ENCODE results near the gene BNIP3.

The BNIP3 gene

DNA sequence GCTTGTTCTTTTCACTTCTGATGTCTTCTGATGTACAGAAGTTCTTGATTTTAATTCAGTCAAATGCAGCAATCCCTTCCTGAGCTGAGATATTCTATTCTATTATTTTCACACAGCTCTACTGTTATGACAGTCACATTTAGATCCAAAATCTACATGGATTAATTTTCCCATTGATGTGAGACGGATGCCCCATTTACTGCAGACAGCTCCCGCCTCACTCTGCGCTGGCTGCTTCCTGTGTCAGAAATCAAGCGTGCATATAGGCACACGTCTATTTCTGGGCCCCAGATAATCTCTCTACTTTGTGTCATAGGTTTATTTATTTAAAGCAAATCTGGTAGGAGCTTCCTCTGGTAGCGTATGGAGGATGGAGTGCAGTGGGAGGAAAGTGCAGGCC lies 6.7 kb downstream of the BNIP3 start:
- H3K36me3 Mint-ChIP-seq = peaks cover 100% of the 10 kb centered on the region

DNA sequence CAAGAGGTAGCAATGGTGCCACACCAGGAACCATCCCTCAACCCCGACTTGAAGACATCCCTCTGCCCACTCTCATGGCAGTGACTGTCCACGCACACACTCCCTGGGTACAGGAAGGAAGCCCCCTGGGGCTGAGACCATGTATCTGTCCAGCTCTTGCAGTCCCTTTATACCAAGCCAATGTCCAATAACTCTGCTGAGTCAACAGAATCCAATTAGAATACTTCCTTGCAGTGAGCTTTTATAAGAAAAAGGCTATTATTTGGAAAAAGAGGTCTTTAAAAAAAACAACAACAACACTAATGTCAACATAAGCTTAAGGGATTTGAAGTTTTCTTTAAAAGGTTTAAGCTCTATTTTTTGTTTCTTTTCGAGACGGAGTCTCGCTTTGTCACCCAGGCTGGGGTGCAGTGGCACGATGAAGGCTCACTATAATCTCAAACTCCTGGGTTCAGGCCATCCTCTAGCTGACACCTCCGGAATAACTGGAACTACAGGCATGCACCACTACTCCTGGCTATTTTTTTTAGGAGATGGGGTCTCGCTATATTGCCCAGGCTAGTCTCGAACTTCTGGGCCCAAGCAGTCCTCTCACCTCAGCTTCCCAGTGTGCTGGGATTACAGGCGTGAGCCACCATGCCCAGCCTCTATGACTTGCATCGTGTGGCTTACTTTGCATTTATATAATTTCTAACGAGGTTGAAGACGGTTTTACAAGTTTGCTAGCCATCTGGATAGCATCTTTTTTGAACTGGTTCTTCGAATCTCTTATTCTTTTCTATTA lies 7.5 kb downstream of the BNIP3 start:
- H3K36me3 Mint-ChIP-seq = peaks cover 100% of the 10 kb centered on the region
- peaks cover 87% of the 10 kb centered on the region for H3K4me1 Mint-ChIP-seq
- DNase-seq (ENCODE audit: low spot score in 2 of 2) (no peak), ATAC-seq (no peak)
- peak overlapping the region; percentile 85 for H3K27ac Mint-ChIP-seq
- H3K4me3 Mint-ChIP-seq = peak overlapping the region; percentile 67
- H3K9me3 Mint-ChIP-seq = no peaks in the 10 kb centered on the region

More for the DNA sequence above, 6.7 kb downstream of the BNIP3 start:
- peak overlapping the region; percentile 56 for H3K27ac Mint-ChIP-seq
- peak overlapping the region; percentile 67 for H3K4me3 Mint-ChIP-seq
- DNase-seq (ENCODE audit: low spot score in 2 of 2) (no peak), ATAC-seq (no peak)
- H3K9me3 Mint-ChIP-seq = no peaks in the 10 kb centered on the region
- peaks cover 95% of the 10 kb centered on the region for H3K4me1 Mint-ChIP-seq

DNA sequence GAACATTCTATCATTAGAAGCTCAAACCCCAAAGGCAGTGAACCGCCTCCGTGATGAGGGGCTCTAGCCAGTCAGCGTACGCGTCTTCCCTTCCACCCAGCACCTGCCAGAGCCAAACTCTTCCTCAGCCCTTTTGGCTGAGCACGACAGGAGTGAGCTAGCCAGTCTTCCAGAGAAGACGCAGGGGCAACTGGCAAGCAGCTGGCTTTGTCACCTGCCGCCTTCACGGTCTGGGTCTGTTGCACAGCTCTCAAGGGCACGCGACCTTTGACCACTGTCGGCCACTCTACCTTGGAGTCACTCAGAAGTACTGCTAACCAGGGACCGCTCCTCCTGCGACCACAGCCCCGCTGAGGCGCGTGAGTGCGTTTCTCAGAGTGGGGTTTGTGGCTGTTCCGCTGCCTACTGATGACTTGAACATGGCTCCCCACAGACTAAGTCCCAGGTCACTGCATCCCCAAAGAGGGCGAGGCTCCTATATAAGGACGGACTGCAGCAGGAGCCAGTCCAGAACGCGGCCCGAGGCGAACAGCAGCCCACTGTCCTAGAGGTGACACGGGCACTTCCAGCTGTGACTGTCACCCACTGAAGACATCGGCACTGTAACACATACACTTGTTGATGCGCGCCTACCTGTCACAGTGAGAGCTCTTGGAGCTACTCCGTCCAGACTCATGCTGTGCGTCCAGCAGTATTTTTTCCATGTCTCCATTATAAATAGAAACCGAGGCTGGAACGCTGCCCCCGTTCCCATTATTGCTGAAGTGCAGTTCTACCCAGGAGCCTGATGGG lies 8.4 kb downstream of the BNIP3 start:
- peak overlapping the region; percentile 85 for H3K27ac Mint-ChIP-seq
- DNase-seq (ENCODE audit: low spot score in 2 of 2) = no peak
- peak overlapping the region; percentile 67 for H3K4me3 Mint-ChIP-seq
- H3K36me3 Mint-ChIP-seq = peaks cover 100% of the 10 kb centered on the region
- H3K9me3 Mint-ChIP-seq = no peaks in the 10 kb centered on the region
- peaks cover 78% of the 10 kb centered on the region for H3K4me1 Mint-ChIP-seq
- ATAC-seq = peak; percentile 33

DNA sequence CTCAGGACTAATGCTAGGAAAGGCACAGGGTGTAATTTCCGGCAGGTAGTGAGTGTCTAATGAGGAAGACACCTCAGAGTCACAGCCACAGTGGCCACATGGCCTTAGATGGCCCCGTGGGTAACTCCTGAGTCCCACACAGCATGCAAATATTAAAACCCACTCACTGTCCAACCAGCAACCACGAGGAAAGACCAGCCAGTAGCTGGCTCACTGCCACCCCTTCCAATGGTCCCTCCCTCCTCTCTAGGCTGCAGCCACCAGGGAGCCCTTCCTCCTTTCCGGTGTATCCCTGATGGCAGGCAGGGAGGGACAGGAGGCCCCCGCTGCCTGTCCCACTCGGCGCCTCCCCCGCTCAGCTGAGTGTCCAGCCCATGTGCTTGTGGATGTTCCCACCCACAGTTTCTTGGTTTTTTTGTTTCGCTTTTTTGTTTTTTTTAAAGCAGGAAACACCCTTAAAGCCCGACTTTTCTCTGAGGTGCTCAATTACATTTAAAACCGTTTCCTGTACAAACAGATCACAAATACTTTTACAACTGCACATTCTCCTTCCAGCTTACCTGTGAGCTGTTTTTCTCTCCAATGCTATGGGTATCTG lies 9.2 kb downstream of the BNIP3 start:
- Mint-ChIP-seq H3K4me3 (peak overlapping the region; percentile 67), H3K9me3 (no peaks in the 10 kb centered on the region), H3K4me1 (peaks cover 70% of the 10 kb centered on the region), H3K36me3 (peaks cover 98% of the 10 kb centered on the region), H3K27ac (peak overlapping the region; percentile 85)
- ATAC-seq = peak; percentile 76
- DNase-seq (ENCODE audit: low spot score in 2 of 2) = no peak

DNA sequence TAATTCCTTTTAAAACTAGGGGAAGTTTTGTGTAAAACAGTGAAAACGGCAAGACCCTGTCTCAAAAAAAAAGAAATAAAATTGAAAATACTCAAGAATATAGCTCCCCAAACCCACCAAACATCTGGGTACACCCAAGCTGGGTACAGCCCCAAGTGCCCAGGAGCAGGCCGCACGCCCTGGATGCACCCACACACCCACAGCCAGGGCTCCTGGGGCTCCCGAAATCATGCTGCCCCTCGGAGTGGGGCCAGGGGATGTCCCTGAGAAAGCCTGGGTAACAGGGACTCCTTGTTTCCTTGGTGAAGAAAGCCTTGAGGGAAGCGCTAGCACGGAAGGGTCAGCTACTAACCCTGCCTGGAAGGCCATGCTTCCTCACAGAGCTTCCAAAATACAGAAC lies 10.1 kb downstream of the BNIP3 start:
- ATAC-seq (no peak), DNase-seq (ENCODE audit: low spot score in 2 of 2) (no peak)
- no peak overlapping the region for H3K4me3 Mint-ChIP-seq
- H3K36me3 Mint-ChIP-seq = peaks cover 98% of the 10 kb centered on the region
- peak overlapping the region; percentile 85 for H3K27ac Mint-ChIP-seq
- H3K9me3 Mint-ChIP-seq = no peaks in the 10 kb centered on the region
- peaks cover 61% of the 10 kb centered on the region for H3K4me1 Mint-ChIP-seq

DNA sequence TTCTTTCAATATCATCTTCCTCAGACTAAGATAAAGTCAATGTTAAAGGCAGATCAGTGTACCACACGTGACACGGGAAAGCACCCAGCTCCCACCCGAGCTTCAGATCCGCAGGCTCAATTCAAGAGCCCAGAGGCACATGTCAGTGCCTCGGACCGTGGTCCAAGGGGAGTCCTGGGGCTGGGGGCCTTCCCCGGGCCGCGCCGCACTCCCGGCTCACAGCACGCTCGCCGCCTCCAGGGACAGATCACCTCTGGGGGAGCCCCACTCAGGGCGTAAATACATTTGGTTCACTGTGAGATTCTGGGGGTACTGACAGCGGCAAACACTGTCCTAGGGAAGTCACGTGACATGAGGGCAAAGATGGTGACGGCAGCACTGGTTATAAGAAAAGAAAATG lies 10.8 kb downstream of the BNIP3 start:
- peaks cover 98% of the 10 kb centered on the region for H3K36me3 Mint-ChIP-seq
- H3K4me1 Mint-ChIP-seq = peaks cover 55% of the 10 kb centered on the region

DNA sequence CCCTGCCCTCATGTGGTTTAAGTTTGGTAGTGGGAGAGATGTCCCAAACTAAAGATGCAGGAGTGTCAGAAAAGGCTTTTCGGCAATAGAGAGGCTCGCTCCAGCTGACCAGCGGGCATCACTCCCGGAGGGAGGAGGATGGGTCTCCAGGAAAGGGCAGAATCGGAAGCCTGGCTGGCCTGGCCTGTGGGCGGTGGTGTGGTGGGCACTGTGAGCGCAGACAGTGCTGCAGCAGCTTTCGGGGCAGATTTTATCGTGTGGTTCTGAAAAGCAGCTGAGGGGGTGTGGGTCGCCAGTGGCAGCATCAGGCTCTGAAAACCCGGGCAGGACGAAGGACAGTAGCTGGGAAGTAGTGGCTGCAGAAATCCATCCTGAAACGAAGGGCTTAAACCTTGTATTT lies 12.8 kb downstream of the BNIP3 start:
- Mint-ChIP-seq H3K4me3 (no peak overlapping the region), H3K9me3 (no peaks in the 10 kb centered on the region), H3K36me3 (peaks cover 98% of the 10 kb centered on the region), H3K27ac (peak overlapping the region; percentile 74), H3K4me1 (peaks cover 46% of the 10 kb centered on the region)
- DNase-seq (ENCODE audit: low spot score in 2 of 2) = no peak
- no peak for ATAC-seq

More for the DNA sequence above, 10.8 kb downstream of the BNIP3 start:
- DNase-seq (ENCODE audit: low spot score in 2 of 2) (no peak), ATAC-seq (no peak)
- H3K4me3 Mint-ChIP-seq = no peak overlapping the region
- H3K27ac Mint-ChIP-seq = no peak overlapping the region
- no peaks in the 10 kb centered on the region for H3K9me3 Mint-ChIP-seq

DNA sequence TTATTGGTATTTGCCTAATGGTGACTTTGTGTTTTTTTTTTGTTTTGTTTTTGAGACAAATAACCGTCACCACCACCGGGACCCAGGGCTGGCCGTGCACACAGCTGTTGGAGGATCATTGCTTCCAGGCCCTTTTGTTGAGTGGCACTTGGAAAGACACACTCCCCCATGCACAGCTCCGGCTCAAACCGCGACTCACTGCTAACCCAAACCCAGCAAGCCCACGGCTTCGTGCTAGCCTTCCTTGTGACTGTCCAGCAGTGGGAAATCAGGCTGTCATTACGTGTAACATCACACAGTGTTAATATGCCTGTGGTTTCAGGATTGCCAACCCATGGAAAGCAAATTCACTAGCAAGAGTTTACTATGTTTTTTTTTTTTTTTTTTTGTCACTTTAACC lies 17.4 kb downstream of the BNIP3 start:
- Mint-ChIP-seq H3K36me3 (peaks cover 95% of the 10 kb centered on the region), H3K4me3 (no peak overlapping the region)

DNA sequence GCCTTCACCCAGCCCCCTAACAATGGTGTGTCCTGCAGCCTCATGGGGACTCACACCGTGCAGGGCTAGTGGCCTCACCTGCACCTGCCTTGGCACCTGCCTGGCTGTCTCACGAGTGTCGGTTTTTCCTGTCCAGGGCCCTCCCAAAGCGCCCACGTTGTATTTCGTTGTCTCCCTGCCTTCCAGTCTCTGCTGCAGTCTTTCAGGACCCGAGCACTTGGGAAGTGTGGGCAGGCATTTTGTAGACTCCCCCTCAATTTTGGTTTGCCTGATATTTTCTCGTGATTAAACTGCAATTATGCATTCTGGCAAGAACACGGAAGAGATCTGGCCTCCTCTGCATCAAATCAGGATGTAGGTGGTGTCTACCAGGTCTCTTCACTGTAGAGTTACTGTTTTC lies 17.9 kb downstream of the BNIP3 start:
- peaks cover 95% of the 10 kb centered on the region for H3K36me3 Mint-ChIP-seq
- no peak overlapping the region for H3K27ac Mint-ChIP-seq
- no peak for ATAC-seq
- no peaks in the 10 kb centered on the region for H3K9me3 Mint-ChIP-seq
- H3K4me1 Mint-ChIP-seq = peaks cover 21% of the 10 kb centered on the region
- H3K4me3 Mint-ChIP-seq = no peak overlapping the region
- DNase-seq (ENCODE audit: low spot score in 2 of 2) = no peak

More for the DNA sequence above, 17.4 kb downstream of the BNIP3 start:
- H3K27ac Mint-ChIP-seq = peak overlapping the region; percentile 2
- H3K9me3 Mint-ChIP-seq = no peaks in the 10 kb centered on the region
- peaks cover 21% of the 10 kb centered on the region for H3K4me1 Mint-ChIP-seq
- ATAC-seq = no peak
- no peak for DNase-seq (ENCODE audit: low spot score in 2 of 2)

DNA sequence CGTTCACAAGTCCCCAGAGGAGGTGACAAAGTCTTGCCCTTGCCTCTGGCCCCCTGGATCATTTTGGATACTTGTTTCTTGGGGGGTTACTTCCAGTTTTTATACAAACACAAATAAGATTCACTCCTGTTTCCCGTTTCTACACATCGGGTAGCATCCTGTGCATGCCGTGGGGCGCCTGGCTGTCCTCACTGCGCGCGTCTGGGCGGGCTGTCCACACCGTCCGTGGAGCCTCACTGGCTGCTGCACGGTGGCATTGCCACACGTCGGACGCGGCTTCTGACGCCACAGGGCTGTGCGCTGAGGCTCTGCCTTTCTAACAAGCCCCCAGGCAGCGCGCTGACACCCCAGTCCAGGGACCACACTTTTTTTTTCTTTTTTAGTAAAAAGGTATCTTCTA lies 18.4 kb downstream of the BNIP3 start:
- Mint-ChIP-seq H3K27ac (no peak overlapping the region), H3K36me3 (peaks cover 95% of the 10 kb centered on the region), H3K4me1 (peaks cover 21% of the 10 kb centered on the region), H3K4me3 (no peak overlapping the region), H3K9me3 (no peaks in the 10 kb centered on the region)
- ATAC-seq (no peak), DNase-seq (ENCODE audit: low spot score in 2 of 2) (no peak)

DNA sequence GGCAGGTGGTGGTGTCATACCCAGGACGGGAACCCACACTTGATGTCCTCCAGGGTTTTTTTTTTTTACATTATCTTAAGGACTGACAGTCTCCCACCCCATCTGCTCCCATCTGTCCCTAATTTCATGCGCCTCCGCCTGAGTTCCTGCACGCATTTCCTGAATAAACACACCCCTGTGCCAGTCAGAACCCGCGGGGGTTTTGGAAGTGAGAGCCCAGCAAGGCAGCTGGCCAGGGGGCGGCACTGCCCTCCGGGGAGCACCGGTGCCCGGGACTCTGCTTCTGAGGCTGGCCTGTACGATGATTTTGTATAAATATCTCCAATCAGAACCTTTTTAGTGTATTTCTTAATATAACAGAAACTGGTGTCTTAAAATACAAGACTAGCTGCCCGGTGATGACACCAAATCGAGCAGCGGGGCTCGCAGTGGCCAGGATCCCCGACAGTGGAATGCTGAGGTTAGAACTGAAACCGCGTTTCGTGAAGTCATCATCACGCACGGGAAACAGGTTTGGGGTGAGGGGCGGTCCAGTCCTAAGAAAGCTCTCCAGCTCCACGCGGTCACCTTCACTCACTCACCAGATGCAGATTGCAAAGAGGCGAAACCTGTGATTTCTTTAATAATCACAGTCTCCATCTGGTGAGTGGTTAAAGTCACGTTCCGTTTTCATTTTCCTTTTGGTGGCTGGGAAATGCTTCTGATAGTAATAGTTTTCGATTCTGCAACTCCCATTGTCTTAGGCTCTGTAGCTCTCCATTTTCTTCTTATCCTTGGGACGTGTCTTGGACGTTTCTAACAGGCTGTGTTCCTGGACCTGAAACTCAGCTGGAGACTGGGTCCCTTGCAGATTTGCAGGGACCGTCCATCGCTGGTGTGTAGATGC lies 19.7 kb downstream of the BNIP3 start:
- peaks cover 94% of the 10 kb centered on the region for H3K36me3 Mint-ChIP-seq
- no peaks in the 10 kb centered on the region for H3K9me3 Mint-ChIP-seq
- H3K4me1 Mint-ChIP-seq = peaks cover 26% of the 10 kb centered on the region
- ATAC-seq (no peak), DNase-seq (ENCODE audit: low spot score in 2 of 2) (no peak)
- H3K27ac Mint-ChIP-seq = peak overlapping the region; percentile 37
- H3K4me3 Mint-ChIP-seq = no peak overlapping the region

DNA sequence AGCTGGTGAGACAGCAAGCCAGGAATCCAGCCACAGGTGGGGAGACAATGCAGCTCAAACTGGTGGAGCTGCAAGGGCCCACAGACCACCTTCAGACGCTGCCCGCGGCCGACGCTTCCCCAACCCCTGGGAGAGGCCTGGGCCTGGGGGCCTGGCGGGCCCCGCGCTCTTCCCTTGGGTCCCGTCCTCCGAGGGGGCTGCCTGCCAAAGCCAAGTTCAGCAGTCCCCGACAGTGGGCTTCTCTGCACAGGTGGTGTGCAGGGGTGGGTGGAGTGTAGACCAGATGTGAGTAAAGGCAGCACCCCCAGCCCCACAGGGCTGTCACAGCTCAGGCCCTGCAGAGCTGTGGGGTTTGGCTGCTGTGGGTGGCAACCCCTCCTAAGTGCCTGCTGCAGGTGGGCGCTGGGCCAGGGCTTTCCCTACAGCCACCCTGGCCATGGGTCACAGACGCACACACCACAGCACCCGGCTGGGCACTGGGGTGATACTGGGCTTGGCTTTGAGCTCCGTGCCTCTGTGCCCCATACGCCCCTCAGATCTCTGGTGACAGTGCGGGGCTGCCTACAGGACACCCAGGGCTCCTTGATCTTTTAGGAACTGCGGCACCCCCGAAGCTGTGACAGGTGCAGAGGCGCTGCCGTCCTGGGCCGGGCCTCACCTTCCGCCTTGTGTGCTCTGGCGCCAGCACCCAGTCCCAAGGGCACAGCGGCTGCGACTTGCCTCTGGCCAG lies 20.5 kb downstream of the BNIP3 start:
- H3K27ac Mint-ChIP-seq = no peak overlapping the region
- peak; percentile 38 for ATAC-seq
- no peak for DNase-seq (ENCODE audit: low spot score in 2 of 2)
- H3K4me3 Mint-ChIP-seq = no peak overlapping the region
- H3K36me3 Mint-ChIP-seq = peaks cover 94% of the 10 kb centered on the region
- peaks cover 27% of the 10 kb centered on the region for H3K4me1 Mint-ChIP-seq
- H3K9me3 Mint-ChIP-seq = no peaks in the 10 kb centered on the region

DNA sequence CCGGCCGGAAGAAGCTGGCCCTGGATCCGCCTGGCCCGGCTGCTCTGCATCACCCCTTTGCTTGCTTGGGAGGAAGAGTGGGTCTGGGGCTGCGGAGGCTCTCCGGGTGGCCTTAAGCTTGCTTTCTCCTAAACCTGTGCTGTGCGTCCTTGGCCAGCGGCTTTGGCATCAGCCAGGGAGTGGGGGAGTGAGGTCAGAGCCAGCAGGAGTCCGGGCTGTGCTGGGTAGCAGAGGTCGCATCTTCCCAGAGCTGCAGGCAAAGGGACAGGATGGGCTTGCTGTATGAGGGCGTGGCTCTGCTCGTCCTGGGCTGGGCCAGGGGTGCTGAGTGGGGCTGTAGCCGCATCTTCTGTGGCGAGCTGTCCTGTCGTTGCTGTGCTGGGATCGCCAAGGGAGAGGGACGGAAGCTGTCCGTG lies 21.1 kb downstream of the BNIP3 start:
- no peak for DNase-seq (ENCODE audit: low spot score in 2 of 2)
- no peak overlapping the region for H3K4me3 Mint-ChIP-seq
- H3K36me3 Mint-ChIP-seq = peaks cover 94% of the 10 kb centered on the region
- H3K9me3 Mint-ChIP-seq = no peaks in the 10 kb centered on the region
- H3K27ac Mint-ChIP-seq = no peak overlapping the region
- peak; percentile 5 for ATAC-seq
- H3K4me1 Mint-ChIP-seq = peaks cover 23% of the 10 kb centered on the region

DNA sequence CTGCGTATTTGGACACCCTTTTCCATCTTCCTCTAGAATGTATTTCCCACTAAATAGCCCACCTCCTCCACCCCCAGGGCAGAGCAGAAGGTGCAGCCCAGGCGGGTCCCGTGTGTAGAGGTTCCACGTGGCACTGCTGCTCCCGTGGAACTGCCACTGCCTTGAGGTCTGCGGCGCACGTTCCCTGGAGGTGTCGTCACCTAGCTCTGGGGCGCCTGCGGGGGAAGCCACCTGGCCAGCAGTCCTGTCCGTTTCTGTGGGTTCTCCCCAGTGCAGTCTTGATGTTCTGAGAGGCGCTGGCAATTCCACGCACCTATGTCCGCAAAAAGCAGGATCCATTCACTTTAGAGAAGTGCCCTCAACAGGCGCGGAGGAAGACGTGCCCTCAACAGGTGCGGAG lies 21.9 kb downstream of the BNIP3 start:
- peaks cover 19% of the 10 kb centered on the region for H3K4me1 Mint-ChIP-seq
- H3K27ac Mint-ChIP-seq = no peak overlapping the region
- ATAC-seq (no peak), DNase-seq (ENCODE audit: low spot score in 2 of 2) (no peak)
- H3K4me3 Mint-ChIP-seq = no peak overlapping the region
- H3K9me3 Mint-ChIP-seq = no peaks in the 10 kb centered on the region
- peaks cover 94% of the 10 kb centered on the region for H3K36me3 Mint-ChIP-seq
